K562 (cell line): ENCODE measurements around the gene SOX21. TPM values are rescaled to one million over a fixed set of nuclear protein-coding genes. Genes with fewer than 3 reads are reported as not detected.

Experiments
- BRCA1 ChIP-seq, 2 experiments: fragments of 450-650 bp in 1 of 2; sonication (generic) in 1 of 2; formaldehyde crosslinking in 1 of 2; IDR thresholded peaks; 2 replicates each; pipeline versions ENCODE4 v1.5.0 to v1.6.1; 2017 to 2020; ENCODE audit warnings: mild to moderate bottlenecking in 1 of 2, missing genetic modification reagents in 1 of 2
- CREB1 ChIP-seq, 2 experiments: sonication (generic) in 1 of 2; formaldehyde crosslinking in 1 of 2; IDR thresholded peaks; 2 replicates each; pipeline versions ENCODE4 v1.6.1 to v1.8.0; 2012 to 2022; ENCODE audit warnings: inconsistent platforms in 1 of 2, mild to moderate bottlenecking in 1 of 2, missing genetic modification reagents in 1 of 2, moderate library complexity in 1 of 2
- ELF2 ChIP-seq: fragments of 250-450 bp; sonication (Bioruptor Pico); IDR thresholded peaks from 2 replicates; pipeline ENCODE4 v1.5.0; 2021; ENCODE audit warnings: mild to moderate bottlenecking
- EP400 ChIP-seq: fragments of 450-650 bp; IDR thresholded peaks from 2 replicates; pipeline ENCODE4 v1.6.1; 2017; ENCODE audit warnings: antibody characterized with exemption, mild to moderate bottlenecking, moderate library complexity
- ETV5 ChIP-seq: sonication (generic); formaldehyde crosslinking; IDR thresholded peaks from 2 replicates; pipeline ENCODE4 v1.4.0; 2020; ENCODE audit warnings: low read depth, mild to moderate bottlenecking, missing genetic modification reagents
- ETV6 ChIP-seq, 3 experiments: fragments of 150-350 bp in 1 of 3; sonication (generic) in 1 of 3; formaldehyde crosslinking in 1 of 3; IDR thresholded peaks; 2 replicates each; pipeline versions ENCODE4 v1.6.1 to v1.8.0; 2014 to 2022; ENCODE audit warnings: borderline replicate concordance in 2 of 3, low read depth in 2 of 3, antibody characterized with exemption in 1 of 3, low read length in 1 of 3, mild to moderate bottlenecking in 1 of 3, missing genetic modification reagents in 1 of 3
- EWSR1 ChIP-seq: fragments of 450-650 bp; IDR thresholded peaks from 2 replicates; pipeline ENCODE4 v1.6.1; 2018; ENCODE audit warnings: borderline replicate concordance, mild to moderate bottlenecking, low read depth, moderate library complexity; ENCODE audit not compliant: partially characterized antibody
- HCFC1 ChIP-seq: IDR thresholded peaks from 2 replicates; pipeline ENCODE4 v1.6.1; 2012; ENCODE audit warnings: low read depth, low read length, improper control_type of control experiment
- MAFG ChIP-seq: fragments of 450-650 bp; conservative IDR thresholded peaks from 2 replicates; pipeline ENCODE4 v1.6.1; 2016; ENCODE audit warnings: missing genetic modification characterization, missing compliant biosample characterization
- MCM7 ChIP-seq, 2 experiments: fragments of 450-650 bp; IDR thresholded peaks; 2 replicates each; pipeline ENCODE4 v1.6.1; 2016 to 2018
- NFATC3 ChIP-seq: fragments of 450-650 bp; IDR thresholded peaks from 2 replicates; pipeline ENCODE4 v1.6.1; 2017; ENCODE audit warnings: mild to moderate bottlenecking
- NR0B1 ChIP-seq: fragments of 450-650 bp; IDR thresholded peaks from one replicate; pipeline ENCODE4 v1.6.1; 2018; ENCODE audit warnings: mild to moderate bottlenecking, moderate library complexity; ENCODE audit not compliant: partially characterized antibody
- OTX1 ChIP-seq: fragments of 450-650 bp; formaldehyde crosslinking; IDR thresholded peaks from 2 replicates; pipeline ENCODE4 v1.4.0; 2022; ENCODE audit warnings: mild to moderate bottlenecking
- RAD51 ChIP-seq: fragments of 450-650 bp; IDR thresholded peaks from 2 replicates; pipeline ENCODE4 v1.7.1; 2016; ENCODE audit warnings: low read depth, mild to moderate bottlenecking, borderline replicate concordance
- SMARCB1 ChIP-seq: IDR thresholded peaks from 2 replicates; pipeline ENCODE4 v1.6.1; 2011; ENCODE audit warnings: improper control_type of control experiment, low read depth; ENCODE audit not compliant: insufficient read length
- SP2 ChIP-seq: IDR thresholded peaks from 2 replicates; pipeline ENCODE4 v1.6.1; 2011; ENCODE audit warnings: mild to moderate bottlenecking, low read depth, low read length, moderate library complexity; ENCODE audit not compliant: poor library complexity, severe bottlenecking; ENCODE audit errors: extremely low read depth
- SRSF3 ChIP-seq: fragments of 200-400 bp; formaldehyde crosslinking; IDR thresholded peaks from 2 replicates; pipeline ENCODE4 v1.6.1; 2016; ENCODE audit warnings: mild to moderate bottlenecking, low read length, moderate library complexity; ENCODE audit not compliant: insufficient read depth
- TCF7 ChIP-seq: sonication (generic); IDR thresholded peaks from 2 replicates; pipeline ENCODE4 v1.6.1; 2016; ENCODE audit warnings: antibody characterized with exemption, borderline replicate concordance
- THRAP3 ChIP-seq: fragments of 450-650 bp; IDR thresholded peaks from 2 replicates; pipeline ENCODE4 v1.6.1; 2016; ENCODE audit warnings: mild to moderate bottlenecking, inconsistent platforms, borderline replicate concordance
- ZNF253 ChIP-seq: fragments of 250-450 bp; sonication (Bioruptor Pico); conservative IDR thresholded peaks from 2 replicates; pipeline ENCODE4 v1.6.1; 2021; ENCODE audit warnings: mild to moderate bottlenecking
- ZNF398 ChIP-seq: fragments of 250-450 bp; sonication (Bioruptor Pico); IDR thresholded peaks from 2 replicates; pipeline ENCODE4 v1.8.0; 2021; ENCODE audit warnings: moderate library complexity, mild to moderate bottlenecking, inconsistent platforms
- ZSCAN29 ChIP-seq: fragments of 450-650 bp; IDR thresholded peaks from 2 replicates; pipeline ENCODE4 v1.6.1; 2017
- polyA plus RNA-seq, 8 experiments: library from polyadenylated mRNA; depleted of rRNA in 4 of 8; stranded (reverse) in 5 of 8; unstranded in 3 of 8; fragments of >200 nt; fragmentation: Nextera tagmentation in 2 of 8; fragmentation: Illumina TruSeq in 1 of 8; extraction: Ambion mirVana in 2 of 8; extraction: Trizol in 1 of 8; gene quantifications; 2 replicates each; pipeline versions ENCODE4 v1.2.1 to v1.2.3, GENCODE V29; 2011 to 2014; ENCODE audit warnings: inconsistent platforms in 1 of 8, missing spikeins in 1 of 8
- total RNA-seq, 7 experiments: library from RNA; depleted of rRNA in 6 of 7; stranded (reverse); fragments of >200 nt in 6 of 7; fragmentation: Illumina TruSeq in 2 of 7; extraction: Trizol in 2 of 7; gene quantifications; 2 replicates each; pipeline versions ENCODE4 v1.2.1 to v1.2.3, GENCODE V29; 2011 to 2021; ENCODE audit warnings: low replicate concordance in 1 of 7

SOX21 gene
- total and polyA plus RNA-seq, 9 of the 15 experiments (the other 6 are each of a cell fraction or from before 2014, with no cell fraction given) = 0.07 TPM; not detected in 8

GRCh38 chr13:94710881-94711560 lies 1.3 kb downstream of the SOX21 start (continued):
- no peak for TF ChIP-seq BRCA1 (IDR thresholded peaks at IDR 0.05)
- TF ChIP-seq BRCA1 (CRISPR knock-in tag; IDR thresholded peaks at IDR 0.05) = no peak
- no peak for TF ChIP-seq TCF7
- TF ChIP-seq SP2 = no peak
- TF ChIP-seq NFATC3 = no peak
- no peak for TF ChIP-seq SRSF3
- TF ChIP-seq EP400 = no peak
- TF ChIP-seq OTX1 = no peak
- TF ChIP-seq ETV5 (CRISPR knock-in tag) = no peak
- TF ChIP-seq SMARCB1 = no peak
- no peak for TF ChIP-seq ZNF253 (CRISPR knock-in tag)
- no peak for TF ChIP-seq HCFC1
- TF ChIP-seq CREB1 (IDR thresholded peaks at IDR 0.05) = no peak
- TF ChIP-seq CREB1 (CRISPR knock-in tag; IDR thresholded peaks at IDR 0.05) = no peak
- no peak for TF ChIP-seq MCM7 (IDR thresholded peaks at IDR 0.05)
- TF ChIP-seq ZNF398 (CRISPR knock-in tag) = no peak
- TF ChIP-seq NR0B1 = no peak
- TF ChIP-seq EWSR1 = no peak
- no peak for TF ChIP-seq ETV6 (IDR thresholded peaks at IDR 0.05; ENCODE audit: borderline replicate concordance in 1 of 2, low read depth in 2 of 2, low read length in 1 of 2)
- no peak for TF ChIP-seq ETV6 (CRISPR knock-in tag; IDR thresholded peaks at IDR 0.05; ENCODE audit: borderline replicate concordance)
- no peak for TF ChIP-seq RAD51
- TF ChIP-seq ZSCAN29 = no peak
- no peak for TF ChIP-seq THRAP3
- TF ChIP-seq MAFG = no peak
- no peak for TF ChIP-seq ELF2 (CRISPR knock-in tag)
